ENCODE measurements around the gene MYL7.

- TF ChIP-seq POLR2A (IDR thresholded peaks at IDR 0.05) (no peak), CTCF (IDR thresholded peaks at IDR 0.05) (no peak)
Measured at GRCh38 chr7:44143646-44144250, 2.6 kb upstream of the MYL7 start.
